DND-41 (cell line): ENCODE results near the gene UNC13B.

ENCODE experiments used
- CTCF ChIP-seq: IDR thresholded peaks from 2 replicates; pipeline ENCODE4 v1.5.1; 2012; ENCODE audit warnings: borderline replicate concordance, low read length, moderate library complexity, mild to moderate bottlenecking; ENCODE audit not compliant: poor library complexity, severe bottlenecking; ENCODE audit errors: extremely low read depth
- EZH2 ChIP-seq: IDR thresholded peaks from 3 replicates; pipeline ENCODE4 v1.6.1; 2012; ENCODE audit warnings: borderline replicate concordance, low read depth, mild to moderate bottlenecking, moderate library complexity, low read length, inconsistent platforms; ENCODE audit not compliant: severe bottlenecking

GRCh38 chr9:35236692-35237091, 74.9 kb downstream of the UNC13B start:
- no peak for TF ChIP-seq EZH2
- no peak for TF ChIP-seq CTCF
